HFFc6 (cell line): ENCODE data around the gene GANAB. TPM values are rescaled to one million over a fixed set of nuclear protein-coding genes. Genes with fewer than 3 reads are reported as not detected.

Source experiments
- DNase-seq: peaks from one replicate; pipeline ENCODE4 v3.0.0-alpha.2; 2018
- H3K27ac Mint-ChIP-seq: 2 replicates; pipeline ENCODE4 v1.8.0; 2020; ENCODE audit warnings: mild to moderate bottlenecking, mixed read lengths
- H3K27me3 Mint-ChIP-seq: 2 replicates; pipeline ENCODE4 v1.8.0; 2021; ENCODE audit warnings: mild to moderate bottlenecking, moderate library complexity, mixed read lengths; ENCODE audit not compliant: insufficient read depth
- H3K36me3 Mint-ChIP-seq: 2 replicates; pipeline ENCODE4 v1.8.0; 2021; ENCODE audit warnings: low read depth, mixed read lengths
- H3K4me1 Mint-ChIP-seq: 2 replicates; pipeline ENCODE4 v1.8.0; 2020; ENCODE audit warnings: low read depth, mixed read lengths
- H3K4me3 Mint-ChIP-seq: 2 replicates; pipeline ENCODE4 v1.8.0; 2020; ENCODE audit warnings: mild to moderate bottlenecking, moderate library complexity, mixed read lengths
- H3K9me3 Mint-ChIP-seq: 2 replicates; pipeline ENCODE4 v1.8.0; 2020; ENCODE audit warnings: mild to moderate bottlenecking, mixed read lengths
- CTCF ChIP-seq: fragments of 200-600 bp; sonication (generic); IDR thresholded peaks from 2 replicates; pipeline ENCODE4 v1.5.0; 2021; ENCODE audit warnings: antibody characterized with exemption, mild to moderate bottlenecking
- total RNA-seq, 6 experiments: library from RNA; stranded (reverse); fragmentation: NEBNext Ultra II Directional; extraction: Animal tissue kit (Norgen Biotek cat#: 25700); gene quantifications; 2 replicates in 1 of 6; 3 replicates in 5 of 6; pipeline ENCODE4 v1.2.3, GENCODE V29; 2021

GANAB gene
- total RNA-seq, 6 experiments from 2014 or later, result 331 to 450 (median 416) TPM

DNA sequence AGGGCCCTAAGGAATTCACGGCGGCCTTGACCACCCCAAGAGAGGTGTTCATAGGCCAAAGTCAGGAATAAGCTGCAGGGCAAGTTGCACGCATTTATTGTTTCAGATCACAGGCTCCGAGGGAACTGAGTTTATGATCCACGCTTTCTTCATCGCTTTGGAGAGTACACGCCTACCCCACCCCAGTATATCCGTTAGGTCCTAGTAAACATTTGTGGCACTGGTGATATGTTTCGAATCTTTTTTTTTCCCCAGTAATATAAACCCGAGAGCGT is 805 bp downstream of the GANAB start:
- no peak for TF ChIP-seq CTCF
- H3K9me3 Mint-ChIP-seq, result no peaks in the 10 kb centered on the region
- peak overlapping the region; percentile 98 for H3K4me3 Mint-ChIP-seq
- H3K4me1 Mint-ChIP-seq, result peaks cover 13% of the 10 kb centered on the region
- H3K36me3 Mint-ChIP-seq, result peaks cover 9% of the 10 kb centered on the region
- DNase-seq, result no peak
- peak overlapping the region; percentile 92 for H3K27ac Mint-ChIP-seq
- H3K27me3 Mint-ChIP-seq, result peaks cover 2% of the 10 kb centered on the region; the same call in 1 of the 2 replicates

DNA sequence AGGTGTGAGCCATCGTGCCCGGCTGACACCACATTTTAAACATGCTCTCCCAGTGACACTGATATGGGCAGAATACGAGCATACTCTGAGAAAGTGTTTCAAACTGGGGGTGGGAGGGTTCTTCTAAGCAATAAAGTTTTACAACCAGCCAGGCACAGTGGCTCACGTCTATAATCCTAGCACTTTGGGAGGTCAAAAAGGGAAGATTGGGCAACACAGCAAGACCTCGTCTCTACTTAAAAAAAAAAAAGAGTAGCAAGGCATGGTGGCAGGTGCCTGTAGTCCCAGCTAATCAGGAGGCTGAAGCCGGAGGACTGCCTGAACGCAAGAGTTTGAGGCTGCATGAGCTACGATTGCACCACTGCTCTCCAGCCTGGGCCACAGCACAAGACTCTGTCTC is 2.2 kb downstream of the GANAB start:
- DNase-seq, result no peak
- peaks cover 13% of the 10 kb centered on the region for H3K4me1 Mint-ChIP-seq
- H3K4me3 Mint-ChIP-seq, result no peak overlapping the region; the same call in 1 of the 2 replicates
- no peaks in the 10 kb centered on the region for H3K9me3 Mint-ChIP-seq
- H3K36me3 Mint-ChIP-seq, result peaks cover 16% of the 10 kb centered on the region
- H3K27me3 Mint-ChIP-seq, result peaks cover 2% of the 10 kb centered on the region; the same call in 1 of the 2 replicates
- no peak for TF ChIP-seq CTCF
- H3K27ac Mint-ChIP-seq, result no peak overlapping the region

- Mint-ChIP-seq H3K27me3 (peaks cover 1% of the 10 kb centered on the region; the same call in 1 of the 2 replicates), H3K36me3 (peaks cover 47% of the 10 kb centered on the region), H3K4me3 (no peak overlapping the region), H3K9me3 (no peaks in the 10 kb centered on the region), H3K4me1 (no peaks in the 10 kb centered on the region), H3K27ac (peak overlapping the region; percentile 32; the same call in 1 of the 2 replicates)
- TF ChIP-seq CTCF, result no peak
- DNase-seq, result no peak
Observed at GRCh38 chr11:62632492-62632891, 13.9 kb downstream of the GANAB start.

DNA sequence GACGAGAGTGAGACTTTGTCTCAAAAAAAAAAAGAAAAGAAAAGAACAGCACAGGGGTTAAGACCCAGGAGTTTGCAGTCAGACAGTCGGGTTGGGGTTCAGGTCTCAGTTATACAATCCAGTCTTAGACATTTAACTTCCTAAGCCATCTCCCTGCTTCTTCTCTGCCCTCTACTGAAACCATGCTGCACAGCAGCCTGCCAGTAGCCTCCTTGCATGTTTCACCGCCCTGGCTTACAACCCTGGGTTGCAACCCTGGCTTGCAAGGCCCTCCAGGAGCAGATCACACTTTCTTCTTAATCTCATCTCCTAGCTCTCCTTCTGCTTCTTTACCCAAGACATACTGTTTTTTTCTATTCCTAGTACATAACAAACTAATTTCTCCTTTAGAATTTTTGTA is 18.7 kb downstream of the GANAB start:
- peaks cover under 1% of the 10 kb centered on the region; the same call in 1 of the 2 replicates for H3K4me1 Mint-ChIP-seq
- no peak for DNase-seq
- no peaks in the 10 kb centered on the region for H3K9me3 Mint-ChIP-seq
- no peak overlapping the region for H3K27ac Mint-ChIP-seq
- peaks cover 49% of the 10 kb centered on the region for H3K36me3 Mint-ChIP-seq
- no peak for TF ChIP-seq CTCF
- peaks cover 1% of the 10 kb centered on the region; the same call in 1 of the 2 replicates for H3K27me3 Mint-ChIP-seq
- no peak overlapping the region for H3K4me3 Mint-ChIP-seq

- H3K27ac Mint-ChIP-seq, result peak overlapping the region; percentile 94
- H3K4me1 Mint-ChIP-seq, result peaks cover 22% of the 10 kb centered on the region
- no peak for TF ChIP-seq CTCF
- peak overlapping the region; percentile 92 for H3K4me3 Mint-ChIP-seq
- H3K36me3 Mint-ChIP-seq, result peaks cover 28% of the 10 kb centered on the region
- H3K9me3 Mint-ChIP-seq, result no peaks in the 10 kb centered on the region
- no peak for DNase-seq
- H3K27me3 Mint-ChIP-seq, result no peaks in the 10 kb centered on the region; the same call in 1 of the 2 replicates
Observed at GRCh38 chr11:62622476-62623089, 23.8 kb downstream of the GANAB start.
